Stimulated activated CD8-positive, alpha-beta memory T cell treated with anti-CD3 and anti-CD28 coated beads, Interleukin-12 subunit alpha, Interleukin-12 subunit beta, amount 100 ng/mL, for 1 hour (primary cell): ENCODE data around the gene KYAT1.

Experiments
- DNase-seq: peaks from one replicate; pipeline ENCODE4 v3.0.0-alpha.2; 2020; ENCODE audit warnings: low read depth

KYAT1 gene

GRCh38 chr9:128838338-128838737, 43.4 kb downstream of the KYAT1 start:
- no peak for DNase-seq

- no peak for DNase-seq
Measured at GRCh38 chr9:128836509-128837145, 45.1 kb downstream of the KYAT1 start.

- DNase-seq: no peak
Measured at GRCh38 chr9:128835246-128836210, 46.2 kb downstream of the KYAT1 start.

- no peak for DNase-seq
Measured at GRCh38 chr9:128833696-128834095, 48.1 kb downstream of the KYAT1 start.

GRCh38 chr9:128829477-128830251, 52.1 kb downstream of the KYAT1 start, which contains the start of gene SPOUT1:
TSS of gene SPOUT1 (minus strand) at chr9:128829794. CDS start at chr9:128829780, 14 bp downstream.
- DNase-seq: peak; percentile 88

GRCh38 chr9:128828719-128829452, 52.9 kb downstream of the KYAT1 start:
- DNase-seq: no peak

- DNase-seq: no peak
Measured at GRCh38 chr9:128828267-128828666, 53.5 kb downstream of the KYAT1 start.

GRCh38 chr9:128825923-128826700, 55.6 kb downstream of the KYAT1 start:
- no peak for DNase-seq

GRCh38 chr9:128824911-128825310, 56.8 kb downstream of the KYAT1 start:
- DNase-seq: no peak

GRCh38 chr9:128823903-128824406, 57.8 kb downstream of the KYAT1 start:
- no peak for DNase-seq

- DNase-seq: no peak
Measured at GRCh38 chr9:128823362-128823902, 58.3 kb downstream of the KYAT1 start.

- DNase-seq: no peak
Measured at GRCh38 chr9:128822407-128823042, 59.2 kb downstream of the KYAT1 start.

- DNase-seq: no peak
Measured at GRCh38 chr9:128821584-128822406, 60.0 kb downstream of the KYAT1 start.

GRCh38 chr9:128820665-128821583, 60.8 kb downstream of the KYAT1 start:
- no peak for DNase-seq

- DNase-seq: no peak
Measured at GRCh38 chr9:128819716-128820664, 61.8 kb downstream of the KYAT1 start.

- DNase-seq: no peak
Measured at GRCh38 chr9:128818839-128819715, 62.7 kb downstream of the KYAT1 start.
